Body of pancreas (tissue), 4 donors: ENCODE data around the gene NFKB2.

ENCODE experiments used
- POLR2A ChIP-seq, 3 donors: fragments of 450-650 bp; IDR thresholded peaks; one replicate each; pipeline ENCODE4 v1.6.1; 2016; ENCODE audit warnings: antibody characterized with exemption in 3 of 3, mild to moderate bottlenecking in 2 of 3
- TF ChIP-seq, protein P1 (sequence below), 7 experiments: fragments of 450-650 bp in 4 of 7; fragments of 200-600 bp in 3 of 7; sonication (generic) in 3 of 7; IDR thresholded peaks; one replicate each; pipeline ENCODE4 v1.5.1; 2016 to 2019; ENCODE audit warnings: antibody characterized with exemption in 7 of 7

DNA sequence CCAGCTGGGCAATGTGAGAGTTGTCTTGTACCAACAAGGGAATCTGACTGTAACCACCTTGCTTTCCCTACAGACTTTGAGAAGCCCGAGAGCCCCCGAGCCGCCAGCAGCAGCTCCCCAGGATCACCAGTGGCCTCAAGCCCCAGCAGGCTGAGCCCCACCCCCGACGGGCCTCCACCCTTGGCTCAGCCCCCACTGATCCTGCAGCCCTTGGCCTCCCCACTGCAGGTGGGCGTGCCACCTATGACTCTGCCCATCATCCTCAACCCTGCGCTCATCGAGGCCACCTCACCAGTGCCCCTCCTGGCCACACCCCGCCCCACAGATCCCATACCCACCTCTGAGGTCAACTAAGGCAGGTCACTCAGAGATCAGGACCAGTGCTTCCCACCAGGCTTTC lies 13.5 kb upstream of the NFKB2 start:
- TF ChIP-seq, protein P1, sequence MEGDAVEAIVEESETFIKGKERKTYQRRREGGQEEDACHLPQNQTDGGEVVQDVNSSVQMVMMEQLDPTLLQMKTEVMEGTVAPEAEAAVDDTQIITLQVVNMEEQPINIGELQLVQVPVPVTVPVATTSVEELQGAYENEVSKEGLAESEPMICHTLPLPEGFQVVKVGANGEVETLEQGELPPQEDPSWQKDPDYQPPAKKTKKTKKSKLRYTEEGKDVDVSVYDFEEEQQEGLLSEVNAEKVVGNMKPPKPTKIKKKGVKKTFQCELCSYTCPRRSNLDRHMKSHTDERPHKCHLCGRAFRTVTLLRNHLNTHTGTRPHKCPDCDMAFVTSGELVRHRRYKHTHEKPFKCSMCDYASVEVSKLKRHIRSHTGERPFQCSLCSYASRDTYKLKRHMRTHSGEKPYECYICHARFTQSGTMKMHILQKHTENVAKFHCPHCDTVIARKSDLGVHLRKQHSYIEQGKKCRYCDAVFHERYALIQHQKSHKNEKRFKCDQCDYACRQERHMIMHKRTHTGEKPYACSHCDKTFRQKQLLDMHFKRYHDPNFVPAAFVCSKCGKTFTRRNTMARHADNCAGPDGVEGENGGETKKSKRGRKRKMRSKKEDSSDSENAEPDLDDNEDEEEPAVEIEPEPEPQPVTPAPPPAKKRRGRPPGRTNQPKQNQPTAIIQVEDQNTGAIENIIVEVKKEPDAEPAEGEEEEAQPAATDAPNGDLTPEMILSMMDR (IDR thresholded peaks at IDR 0.05), result no peak
- TF ChIP-seq POLR2A (IDR thresholded peaks at IDR 0.05), result no peak
